Ishikawa (cell line): ENCODE data around the gene VWA3B.

ENCODE experiments used
- CEBPB ChIP-seq: IDR thresholded peaks from 2 replicates; pipeline ENCODE4 v1.6.1; 2012
- CREB1 ChIP-seq: IDR thresholded peaks from 2 replicates; pipeline ENCODE4 v1.6.1; 2012; ENCODE audit warnings: low read depth
- EGR1 ChIP-seq: IDR thresholded peaks from 2 replicates; pipeline ENCODE4 v1.6.1; 2012
- EP300 ChIP-seq: IDR thresholded peaks from 2 replicates; pipeline ENCODE4 v1.6.1; 2012; ENCODE audit warnings: borderline replicate concordance
- FOXM1 ChIP-seq: IDR thresholded peaks from 2 replicates; pipeline ENCODE4 v1.6.1; 2012; ENCODE audit warnings: low read depth, borderline replicate concordance
- MAX ChIP-seq: IDR thresholded peaks from 2 replicates; pipeline ENCODE4 v1.6.1; 2012
- NFIC ChIP-seq: IDR thresholded peaks from 2 replicates; pipeline ENCODE4 v1.6.1; 2012
- RAD21 ChIP-seq: IDR thresholded peaks from 2 replicates; pipeline ENCODE4 v1.6.1; 2012; ENCODE audit warnings: low read depth
- REST ChIP-seq: IDR thresholded peaks from 2 replicates; pipeline ENCODE4 v1.6.1; 2012; ENCODE audit warnings: low read depth, mild to moderate bottlenecking
- TAF1 ChIP-seq: IDR thresholded peaks from 2 replicates; pipeline ENCODE4 v1.6.1; 2012; ENCODE audit warnings: low read depth, mild to moderate bottlenecking
- TCF12 ChIP-seq: IDR thresholded peaks from 2 replicates; pipeline ENCODE4 v1.6.1; 2012; ENCODE audit warnings: low read depth
- TEAD4 ChIP-seq: IDR thresholded peaks from 2 replicates; pipeline ENCODE4 v1.6.1; 2012
- USF1 ChIP-seq: IDR thresholded peaks from 2 replicates; pipeline ENCODE4 v1.6.1; 2012
- YY1 ChIP-seq: IDR thresholded peaks from 2 replicates; pipeline ENCODE4 v1.6.1; 2012; ENCODE audit warnings: low read depth
- ZBTB7A ChIP-seq: IDR thresholded peaks from 2 replicates; pipeline ENCODE4 v1.6.1; 2012; ENCODE audit warnings: low read depth

VWA3B gene

GRCh38 chr2:98334439-98335078 lies 247.6 kb downstream of the VWA3B start:
- TF ChIP-seq CEBPB (no peak), TAF1 (no peak), USF1 (no peak), MAX (no peak), FOXM1 (no peak), EP300 (no peak), RAD21 (no peak), CREB1 (no peak), REST (no peak), EGR1 (no peak), TCF12 (no peak), TEAD4 (no peak), YY1 (no peak), ZBTB7A (no peak), NFIC (no peak)

- TF ChIP-seq EGR1 (no peak), NFIC (no peak), EP300 (no peak), CEBPB (no peak), USF1 (no peak), YY1 (no peak), CREB1 (no peak), TEAD4 (no peak), FOXM1 (no peak), REST (no peak), ZBTB7A (no peak)
Observed at GRCh38 chr2:98335271-98335670, 248.3 kb downstream of the VWA3B start.

- no peak for TF ChIP-seq YY1
- TF ChIP-seq EGR1: no peak
- no peak for TF ChIP-seq ZBTB7A
- TF ChIP-seq CREB1: no peak
- no peak for TF ChIP-seq TAF1
- no peak for TF ChIP-seq NFIC
- TF ChIP-seq FOXM1: no peak
- TF ChIP-seq EP300: no peak
- TF ChIP-seq MAX: no peak
Observed at GRCh38 chr2:98341241-98341640, 254.3 kb downstream of the VWA3B start.

- TF ChIP-seq CREB1 (no peak), REST (no peak), RAD21 (no peak), TEAD4 (no peak), USF1 (no peak), ZBTB7A (no peak), TAF1 (no peak), CEBPB (no peak), TCF12 (no peak), MAX (no peak), FOXM1 (no peak)
Observed at GRCh38 chr2:98343285-98343684, 256.3 kb downstream of the VWA3B start.
